Peyer's patch (tissue), 4 donors: ENCODE data around the gene LAMA5. TPM values are rescaled to one million over a fixed set of nuclear protein-coding genes. Genes with fewer than 3 reads are reported as not detected.

Experiments used
- DNase-seq, 3 donors: peaks; one replicate each; pipeline ENCODE4 v3.0.0-alpha.2; 2017 to 2019
- H3K27ac ChIP-seq, 4 donors: fragments of 200-600 bp; sonication (generic); one replicate each; pipeline ENCODE4 v1.5.1; 2016 to 2019
- H3K27me3 ChIP-seq, 2 donors: fragments of 200-600 bp; sonication (generic); one replicate each; pipeline ENCODE4 v1.5.1; 2019
- H3K36me3 ChIP-seq, 3 donors: fragments of 200-600 bp; sonication (generic); one replicate each; pipeline ENCODE4 v1.5.1; 2016 to 2019
- H3K4me1 ChIP-seq, 4 donors: fragments of 200-600 bp; sonication (generic); one replicate each; pipeline ENCODE4 v1.5.1; 2016 to 2019
- H3K4me3 ChIP-seq, 4 donors: fragments of 200-600 bp; sonication (generic); 1 replicate in 3 of 4; 2 replicates in 1 of 4; pipeline ENCODE4 v1.5.1; 2016 to 2019; ENCODE audit warnings: mild to moderate bottlenecking in 1 of 4
- H3K9me3 ChIP-seq, 4 donors: fragments of 200-600 bp; sonication (generic); one replicate each; pipeline ENCODE4 v1.5.1; 2016 to 2019; ENCODE audit warnings: mild to moderate bottlenecking in 1 of 4
- CTCF ChIP-seq, 6 experiments: fragments of 450-650 bp in 4 of 6; fragments of 200-600 bp in 2 of 6; sonication (generic) in 1 of 6; IDR thresholded peaks; one replicate each; pipeline ENCODE4 v1.5.1; 2017 to 2019; ENCODE audit warnings: antibody characterized with exemption in 6 of 6, mild to moderate bottlenecking in 3 of 6, moderate library complexity in 1 of 6
- POLR2A ChIP-seq, 2 donors: fragments of 450-650 bp; IDR thresholded peaks; one replicate each; pipeline ENCODE4 v1.5.1; 2017; ENCODE audit warnings: antibody characterized with exemption in 2 of 2, mild to moderate bottlenecking in 2 of 2, moderate library complexity in 2 of 2
- total RNA-seq, 4 donors: library from RNA; depleted of rRNA; stranded (reverse); fragments of >200 nt; gene quantifications; one replicate each; pipeline ENCODE4 v1.1.0, GENCODE V29; 2016

The LAMA5 gene
- total RNA-seq, 4 donors from 2014 or later: 31.2 to 328 (median 87.3) TPM

GRCh38 chr20:62332421-62332820 lies 34.7 kb downstream of the LAMA5 start:
- Histone ChIP-seq H3K27me3 (no peaks in the 10 kb centered on the region), H3K27ac (no peak overlapping the region), H3K4me1 (peaks cover 0 to 9% (median 2%) of the 10 kb centered on the region in 4 donors), H3K4me3 (no peak overlapping the region), H3K36me3 (peaks cover 0 to 46% (median 0%) of the 10 kb centered on the region in 3 donors), H3K9me3 (no peaks in the 10 kb centered on the region)
- no peak for TF ChIP-seq POLR2A (IDR thresholded peaks at IDR 0.05)
- no peak for TF ChIP-seq CTCF (IDR thresholded peaks at IDR 0.05)
- no peak for DNase-seq

GRCh38 chr20:62331347-62331746 lies 35.8 kb downstream of the LAMA5 start:
- Histone ChIP-seq H3K27me3 (no peaks in the 10 kb centered on the region), H3K4me1 (peaks cover 0 to 4% (median 0%) of the 10 kb centered on the region in 4 donors), H3K9me3 (no peaks in the 10 kb centered on the region), H3K4me3 (no peak overlapping the region), H3K36me3 (peaks cover 0 to 46% (median 0%) of the 10 kb centered on the region in 3 donors), H3K27ac (no peak overlapping the region)
- no peak for DNase-seq
- TF ChIP-seq CTCF (IDR thresholded peaks at IDR 0.05): no peak
- no peak for TF ChIP-seq POLR2A (IDR thresholded peaks at IDR 0.05)

GRCh38 chr20:62330576-62331317 lies 36.4 kb downstream of the LAMA5 start:
- no peak for TF ChIP-seq CTCF (IDR thresholded peaks at IDR 0.05)
- TF ChIP-seq POLR2A (IDR thresholded peaks at IDR 0.05): no peak
- H3K4me1 ChIP-seq: no peaks in the 10 kb centered on the region
- H3K9me3 ChIP-seq: no peaks in the 10 kb centered on the region
- no peak overlapping the region for H3K4me3 ChIP-seq
- H3K36me3 ChIP-seq: peaks cover 0 to 46% (median 0%) of the 10 kb centered on the region in 3 donors
- no peak overlapping the region for H3K27ac ChIP-seq
- no peaks in the 10 kb centered on the region for H3K27me3 ChIP-seq
- DNase-seq: no peak

- DNase-seq: no peak
- Histone ChIP-seq H3K9me3 (no peaks in the 10 kb centered on the region), H3K4me1 (no peaks in the 10 kb centered on the region), H3K4me3 (no peak overlapping the region), H3K36me3 (peaks cover 0 to 46% (median 0%) of the 10 kb centered on the region in 3 donors), H3K27ac (no peak overlapping the region), H3K27me3 (no peaks in the 10 kb centered on the region)
- TF ChIP-seq POLR2A (IDR thresholded peaks at IDR 0.05) (no peak), CTCF (IDR thresholded peaks at IDR 0.05) (no peak)
Observed at GRCh38 chr20:62329389-62330377, 37.4 kb downstream of the LAMA5 start.

- Histone ChIP-seq H3K4me3 (no peak overlapping the region), H3K36me3 (peaks cover 0 to 54% (median 0%) of the 10 kb centered on the region in 3 donors), H3K27me3 (no peaks in the 10 kb centered on the region), H3K27ac (no peak overlapping the region), H3K9me3 (no peaks in the 10 kb centered on the region), H3K4me1 (no peaks in the 10 kb centered on the region)
- no peak for TF ChIP-seq CTCF (IDR thresholded peaks at IDR 0.05)
- TF ChIP-seq POLR2A (IDR thresholded peaks at IDR 0.05): no peak
- no peak for DNase-seq
Observed at GRCh38 chr20:62328684-62329388, 38.3 kb downstream of the LAMA5 start.
